ENCODE results near the gene PRICKLE2.

The PRICKLE2 gene

DNA sequence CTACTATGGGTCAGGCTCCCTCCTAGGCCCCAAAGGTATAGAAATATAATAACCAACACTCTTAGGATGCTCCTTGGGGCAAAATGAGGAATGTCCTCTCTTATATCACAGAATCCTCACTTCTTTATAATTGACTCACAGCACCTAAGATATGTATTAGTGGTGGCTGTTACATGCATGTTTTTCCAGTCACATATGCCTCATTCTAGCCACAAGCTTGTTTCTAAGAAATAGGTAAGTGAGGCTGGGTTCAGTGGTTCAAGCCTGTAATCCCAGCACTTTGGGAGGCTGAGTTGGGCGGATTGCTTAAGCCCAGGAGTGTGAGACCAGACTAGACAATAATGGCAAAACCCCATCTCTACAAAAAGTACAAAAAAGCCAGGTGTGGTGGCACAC is 144.0 kb downstream of the PRICKLE2 start:
- TF ChIP-seq, protein P1, sequence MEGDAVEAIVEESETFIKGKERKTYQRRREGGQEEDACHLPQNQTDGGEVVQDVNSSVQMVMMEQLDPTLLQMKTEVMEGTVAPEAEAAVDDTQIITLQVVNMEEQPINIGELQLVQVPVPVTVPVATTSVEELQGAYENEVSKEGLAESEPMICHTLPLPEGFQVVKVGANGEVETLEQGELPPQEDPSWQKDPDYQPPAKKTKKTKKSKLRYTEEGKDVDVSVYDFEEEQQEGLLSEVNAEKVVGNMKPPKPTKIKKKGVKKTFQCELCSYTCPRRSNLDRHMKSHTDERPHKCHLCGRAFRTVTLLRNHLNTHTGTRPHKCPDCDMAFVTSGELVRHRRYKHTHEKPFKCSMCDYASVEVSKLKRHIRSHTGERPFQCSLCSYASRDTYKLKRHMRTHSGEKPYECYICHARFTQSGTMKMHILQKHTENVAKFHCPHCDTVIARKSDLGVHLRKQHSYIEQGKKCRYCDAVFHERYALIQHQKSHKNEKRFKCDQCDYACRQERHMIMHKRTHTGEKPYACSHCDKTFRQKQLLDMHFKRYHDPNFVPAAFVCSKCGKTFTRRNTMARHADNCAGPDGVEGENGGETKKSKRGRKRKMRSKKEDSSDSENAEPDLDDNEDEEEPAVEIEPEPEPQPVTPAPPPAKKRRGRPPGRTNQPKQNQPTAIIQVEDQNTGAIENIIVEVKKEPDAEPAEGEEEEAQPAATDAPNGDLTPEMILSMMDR (IDR thresholded peaks at IDR 0.05; ENCODE audit: low read depth, low read length, missing control alignments), result no peak
- no peaks in the 10 kb centered on the region for H3K27me3 ChIP-seq (replicated peaks)
- in situ Hi-C loops (cut with HindIII; ENCODE audit: low pct_ligation_motif_present, low sequenced_read_pairs), result no loop called here
- no peaks in the 10 kb centered on the region for H3K36me3 ChIP-seq (replicated peaks)
- no peak overlapping the region for H3K27ac ChIP-seq
- H3K4me3 ChIP-seq (ENCODE audit: low read depth, low read length), result no peak overlapping the region
- DNase-seq, result no peak

DNA sequence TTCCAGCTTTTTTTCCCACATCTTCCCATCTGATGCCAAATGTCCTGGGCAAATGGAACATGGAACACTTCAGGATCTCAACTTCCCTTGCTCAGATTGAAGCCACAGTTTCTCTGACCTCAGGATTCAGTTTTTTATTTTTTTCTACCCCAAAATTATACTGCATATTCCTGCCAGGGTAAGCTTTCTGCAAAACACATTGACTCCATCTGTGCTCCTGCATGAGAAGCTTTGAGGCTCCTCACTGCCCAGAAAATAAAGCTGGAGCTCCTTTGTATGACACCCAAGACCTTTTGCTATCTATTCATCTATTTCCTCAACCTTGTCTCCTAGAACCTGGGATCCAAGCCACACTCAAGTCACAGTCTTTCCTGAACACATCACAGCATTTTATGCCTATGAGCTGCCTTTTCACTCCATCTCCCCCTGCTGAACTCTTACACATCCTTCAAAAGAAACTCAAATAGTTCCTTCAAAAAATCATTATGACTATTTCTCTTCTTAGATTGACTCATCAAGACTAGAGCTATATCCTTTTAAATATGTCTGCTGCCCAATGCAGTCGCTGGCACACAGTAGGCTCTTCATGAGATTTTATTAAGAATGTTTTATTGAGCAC is 144.5 kb downstream of the PRICKLE2 start:
- in situ Hi-C loops (cut with HindIII; ENCODE audit: low pct_ligation_motif_present, low sequenced_read_pairs), result no loop called here
- no peak for DNase-seq
- H3K27ac ChIP-seq, result no peak overlapping the region

DNA sequence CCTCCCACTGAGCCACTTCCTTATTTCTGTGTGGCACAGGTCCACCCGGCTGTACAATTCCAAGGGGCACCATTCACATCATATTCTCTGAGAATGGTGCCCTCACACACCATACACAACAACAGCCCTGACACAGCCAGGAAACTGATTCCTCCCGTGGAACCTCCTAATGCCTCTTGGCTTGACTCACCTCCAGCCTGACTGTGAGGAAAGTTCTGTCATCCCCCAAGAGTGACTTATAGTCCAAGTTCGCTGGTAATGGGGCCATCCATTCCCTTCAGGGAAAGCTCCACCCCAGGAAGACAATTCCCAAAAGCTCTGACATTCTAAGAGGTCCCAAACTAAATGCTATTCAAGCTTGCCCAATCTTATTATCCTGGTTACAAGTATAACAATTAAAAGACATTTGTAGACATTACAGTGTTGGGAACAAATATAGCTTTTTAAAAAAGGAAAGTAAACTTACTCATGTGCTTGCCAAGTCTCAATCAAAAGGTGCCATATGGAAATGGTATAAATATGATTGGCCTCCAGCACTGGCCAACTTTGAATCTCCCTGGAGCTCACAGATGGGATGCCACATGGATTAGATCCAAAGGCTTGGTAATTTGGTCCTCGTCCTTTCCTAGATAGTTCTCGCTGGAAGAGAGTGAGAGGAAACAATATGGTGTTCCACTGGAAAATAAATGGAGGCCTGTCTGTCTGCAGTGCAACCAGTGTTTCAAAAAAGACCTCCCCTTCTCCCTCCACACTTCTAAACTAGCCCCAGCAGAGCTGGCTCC is 145.7 kb downstream of the PRICKLE2 start:
- TF ChIP-seq, protein P1 (IDR thresholded peaks at IDR 0.05; ENCODE audit: low read depth, low read length, missing control alignments), result no peak
- no peaks in the 10 kb centered on the region for H3K27me3 ChIP-seq (replicated peaks)
- in situ Hi-C loops (cut with HindIII; ENCODE audit: low pct_ligation_motif_present, low sequenced_read_pairs), result no loop called here

More for the DNA sequence above, 144.5 kb downstream of the PRICKLE2 start:
- Histone ChIP-seq H3K27me3 (replicated peaks) (no peaks in the 10 kb centered on the region), H3K4me3 (ENCODE audit: low read depth, low read length) (no peak overlapping the region), H3K36me3 (replicated peaks) (no peaks in the 10 kb centered on the region)
- TF ChIP-seq, protein P1 (IDR thresholded peaks at IDR 0.05; ENCODE audit: low read depth, low read length, missing control alignments), result no peak

DNA sequence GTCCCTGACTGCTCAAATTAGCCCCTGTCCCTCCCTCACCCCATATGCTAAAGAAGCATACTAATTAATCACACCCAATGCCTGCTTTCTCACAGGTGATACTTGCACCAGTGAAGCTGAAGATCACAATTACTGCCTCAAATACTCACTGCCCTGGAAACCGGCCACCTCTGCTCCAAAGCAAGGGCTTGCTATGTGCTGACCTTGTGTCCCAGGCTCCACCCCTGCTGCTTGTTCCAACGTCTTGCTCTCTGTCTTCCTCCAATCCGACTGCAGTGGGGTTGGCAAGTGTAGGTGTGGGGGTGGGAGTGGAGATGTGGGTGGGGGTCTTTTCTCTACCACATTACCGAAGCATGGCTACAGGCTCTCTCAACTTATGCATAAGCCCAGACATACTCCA is 146.3 kb downstream of the PRICKLE2 start:
- Histone ChIP-seq H3K27me3 (replicated peaks) (no peaks in the 10 kb centered on the region), H3K36me3 (replicated peaks) (no peaks in the 10 kb centered on the region), H3K27ac (no peak overlapping the region), H3K4me3 (ENCODE audit: low read depth, low read length) (no peak overlapping the region)
- in situ Hi-C loops (cut with HindIII; ENCODE audit: low pct_ligation_motif_present, low sequenced_read_pairs), result no loop called here
- TF ChIP-seq, protein P1 (IDR thresholded peaks at IDR 0.05; ENCODE audit: low read depth, low read length, missing control alignments), result no peak
- no peak for DNase-seq

More for the DNA sequence above, 145.7 kb downstream of the PRICKLE2 start:
- H3K36me3 ChIP-seq (replicated peaks), result no peaks in the 10 kb centered on the region
- no peak overlapping the region for H3K4me3 ChIP-seq (ENCODE audit: low read depth, low read length)
- no peak overlapping the region for H3K27ac ChIP-seq
- no peak for DNase-seq

DNA sequence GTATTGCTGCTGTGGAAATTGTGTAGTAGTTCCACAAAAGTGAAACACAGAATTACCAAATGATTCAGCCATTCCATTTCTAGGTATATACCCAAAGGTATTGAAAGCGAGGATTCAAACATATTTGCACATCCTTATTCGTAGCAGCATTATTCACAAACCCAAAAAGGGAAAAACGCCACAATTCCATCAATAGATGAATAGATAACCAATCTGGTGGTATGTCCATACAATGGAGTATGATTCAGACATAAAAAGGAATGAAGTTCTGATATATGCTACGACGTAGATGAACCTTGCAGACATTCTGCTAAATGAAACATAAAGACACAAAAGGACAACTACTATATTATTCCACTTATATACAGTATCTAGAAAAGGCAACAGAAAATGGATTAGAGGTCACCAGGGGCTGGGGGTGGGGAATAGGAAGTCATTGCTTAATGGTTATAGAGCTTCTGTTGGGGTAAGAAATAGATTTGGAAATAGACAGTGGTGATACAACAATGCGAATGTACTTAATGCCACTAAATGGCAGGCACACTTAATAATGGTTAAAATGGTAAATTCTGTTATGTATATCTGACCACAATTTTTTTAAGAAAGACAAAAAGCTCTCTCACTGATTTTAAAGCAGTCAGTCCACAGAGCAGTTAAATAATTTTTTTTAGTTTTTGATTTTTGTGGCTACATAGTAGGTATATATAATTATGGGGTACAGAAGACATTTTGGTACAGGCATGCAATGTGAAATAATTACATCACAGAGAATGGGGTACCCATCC is 150.2 kb downstream of the PRICKLE2 start:
- TF ChIP-seq, protein P1 (IDR thresholded peaks at IDR 0.05; ENCODE audit: low read depth, low read length, missing control alignments), result no peak
- Histone ChIP-seq H3K27me3 (replicated peaks) (no peaks in the 10 kb centered on the region), H3K36me3 (replicated peaks) (no peaks in the 10 kb centered on the region), H3K4me3 (ENCODE audit: low read depth, low read length) (no peak overlapping the region), H3K27ac (no peak overlapping the region)
- in situ Hi-C loops (cut with HindIII; ENCODE audit: low pct_ligation_motif_present, low sequenced_read_pairs), result no loop called here
- DNase-seq, result no peak
